Gastrocnemius medialis (tissue), 4 donors: Measurements from ENCODE around the gene P2RY4.

Source experiments
- CTCF ChIP-seq, 5 experiments: fragments of 450-650 bp in 3 of 5; fragments of 200-600 bp in 2 of 5; sonication (generic) in 2 of 5; IDR thresholded peaks in 4 of 5; conservative IDR thresholded peaks in 1 of 5; 1 replicate in 4 of 5; 2 replicates in 1 of 5; pipeline ENCODE4 v1.5.1; 2016 to 2019; ENCODE audit warnings: antibody characterized with exemption in 5 of 5, mild to moderate bottlenecking in 3 of 5, moderate library complexity in 3 of 5
- POLR2A ChIP-seq, 2 donors: fragments of 450-650 bp; IDR thresholded peaks; one replicate each; pipeline ENCODE4 v1.6.1; 2017; ENCODE audit warnings: antibody characterized with exemption in 2 of 2, mild to moderate bottlenecking in 2 of 2, moderate library complexity in 2 of 2

- TF ChIP-seq CTCF (IDR thresholded peaks at IDR 0.05 in 4 of 5, conservative IDR thresholded peaks at IDR 0.05 in 1 of 5) (no peak), POLR2A (IDR thresholded peaks at IDR 0.05) (no peak)
Observed at GRCh38 chrX:70257423-70258288, 2.3 kb downstream of the P2RY4 start.
